ENCODE data around the gene TRIM37. TPM values are rescaled to one million over a fixed set of nuclear protein-coding genes. Genes with fewer than 3 reads are reported as not detected.

Gene TRIM37, protein sequence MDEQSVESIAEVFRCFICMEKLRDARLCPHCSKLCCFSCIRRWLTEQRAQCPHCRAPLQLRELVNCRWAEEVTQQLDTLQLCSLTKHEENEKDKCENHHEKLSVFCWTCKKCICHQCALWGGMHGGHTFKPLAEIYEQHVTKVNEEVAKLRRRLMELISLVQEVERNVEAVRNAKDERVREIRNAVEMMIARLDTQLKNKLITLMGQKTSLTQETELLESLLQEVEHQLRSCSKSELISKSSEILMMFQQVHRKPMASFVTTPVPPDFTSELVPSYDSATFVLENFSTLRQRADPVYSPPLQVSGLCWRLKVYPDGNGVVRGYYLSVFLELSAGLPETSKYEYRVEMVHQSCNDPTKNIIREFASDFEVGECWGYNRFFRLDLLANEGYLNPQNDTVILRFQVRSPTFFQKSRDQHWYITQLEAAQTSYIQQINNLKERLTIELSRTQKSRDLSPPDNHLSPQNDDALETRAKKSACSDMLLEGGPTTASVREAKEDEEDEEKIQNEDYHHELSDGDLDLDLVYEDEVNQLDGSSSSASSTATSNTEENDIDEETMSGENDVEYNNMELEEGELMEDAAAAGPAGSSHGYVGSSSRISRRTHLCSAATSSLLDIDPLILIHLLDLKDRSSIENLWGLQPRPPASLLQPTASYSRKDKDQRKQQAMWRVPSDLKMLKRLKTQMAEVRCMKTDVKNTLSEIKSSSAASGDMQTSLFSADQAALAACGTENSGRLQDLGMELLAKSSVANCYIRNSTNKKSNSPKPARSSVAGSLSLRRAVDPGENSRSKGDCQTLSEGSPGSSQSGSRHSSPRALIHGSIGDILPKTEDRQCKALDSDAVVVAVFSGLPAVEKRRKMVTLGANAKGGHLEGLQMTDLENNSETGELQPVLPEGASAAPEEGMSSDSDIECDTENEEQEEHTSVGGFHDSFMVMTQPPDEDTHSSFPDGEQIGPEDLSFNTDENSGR
- 27.9 TPM for total RNA-seq
- polyA plus RNA-seq, result 10 to 100 TPM in 2 of 4 donors, 1 to 10 TPM in 2; 8.5 to 11.6 (median 10.6) TPM

DNA sequence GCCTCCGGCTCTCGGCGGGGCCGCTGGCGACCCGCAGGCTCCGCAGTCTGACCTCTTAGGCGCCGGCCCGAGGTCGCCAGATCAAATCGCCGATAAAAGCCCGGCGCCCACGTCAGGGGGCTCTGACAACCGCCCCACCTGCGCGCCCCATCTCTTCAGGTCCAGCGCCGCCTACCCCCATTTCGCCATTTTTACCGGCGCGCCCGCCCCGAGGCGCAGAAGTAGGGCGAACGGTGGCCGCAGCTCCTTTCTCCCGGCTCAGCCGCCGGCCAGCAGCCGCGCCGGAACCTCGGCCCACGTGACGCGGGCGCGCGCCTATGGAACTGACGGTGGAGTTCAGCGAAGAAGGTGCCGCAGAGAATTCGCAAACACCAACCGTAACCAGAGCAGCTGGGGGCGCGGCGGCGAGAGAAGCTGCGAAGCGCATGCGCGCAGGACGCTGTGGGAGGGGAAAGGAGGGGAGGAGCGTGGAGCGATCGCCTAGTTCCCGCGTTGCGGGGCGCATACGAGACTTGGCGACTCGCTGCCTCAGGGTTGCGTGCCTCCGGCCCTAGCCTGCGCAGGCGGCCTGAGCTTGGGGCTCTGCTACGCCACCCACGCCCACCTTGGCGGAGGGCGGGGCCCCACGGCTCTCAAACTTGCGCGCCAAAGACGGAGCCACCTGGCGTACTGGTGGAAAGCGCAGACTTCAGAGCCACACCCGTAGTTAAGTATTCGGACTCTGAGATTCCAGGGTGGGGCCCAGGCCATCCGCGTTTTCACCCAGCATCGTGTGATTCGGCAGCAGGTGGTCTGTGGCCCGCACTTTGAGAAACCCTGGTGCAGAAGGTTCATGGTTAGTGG is at the start of gene TRIM37:
Gene TRIM37, minus strand, starts transcription at position 418 of the 843 bp plus-strand sequence. CDS start 419 bp downstream, outside the sequence.
- DNase-seq (peak; percentile 98 to 100 (median 99)), ATAC-seq (ENCODE audit: low read depth in 2 of 2) (peak; percentile 95)
- peak within 1 kb of the TSS; percentile 98 for H3K4me3 ChIP-seq (ENCODE audit: low read depth, low read length)
- H3K4me1 Mint-ChIP-seq, result peaks cover 29 to 63% (median 45%) of the 10 kb centered on the region in 4 donors
- H3K4me3 Mint-ChIP-seq, result peak within 1 kb of the TSS; percentile 92 to 95 (median 94)
- no peaks in the 10 kb centered on the region for H3K27me3 ChIP-seq (ENCODE audit: control insufficient read depth, insufficient read depth, low read length)
- H3K9me3 Mint-ChIP-seq, result peaks cover 0 to 1% (median 0%) of the 10 kb centered on the region in 7 donors
- no peaks in the 10 kb centered on the region for H3K27me3 Mint-ChIP-seq
- H3K36me3 Mint-ChIP-seq, result peaks cover 5% of the 10 kb centered on the region
- peaks cover 5% of the 10 kb centered on the region for H3K36me3 ChIP-seq (ENCODE audit: control insufficient read depth, insufficient read depth, low read length)
- H3K9me3 ChIP-seq (ENCODE audit: control insufficient read depth in 2 of 2, low read length in 2 of 2), result no peaks in the 10 kb centered on the region
- peaks cover 31% of the 10 kb centered on the region for H3K4me1 ChIP-seq (ENCODE audit: control insufficient read depth, insufficient read depth, low read length, poor library complexity, severe bottlenecking)
- H3K27ac Mint-ChIP-seq, result peak within 1 kb of the TSS; percentile 93 to 96 (median 96)
- H3K27ac ChIP-seq (ENCODE audit: insufficient read depth, low read length, poor library complexity, severe bottlenecking), result peak within 1 kb of the TSS; percentile 94

DNA sequence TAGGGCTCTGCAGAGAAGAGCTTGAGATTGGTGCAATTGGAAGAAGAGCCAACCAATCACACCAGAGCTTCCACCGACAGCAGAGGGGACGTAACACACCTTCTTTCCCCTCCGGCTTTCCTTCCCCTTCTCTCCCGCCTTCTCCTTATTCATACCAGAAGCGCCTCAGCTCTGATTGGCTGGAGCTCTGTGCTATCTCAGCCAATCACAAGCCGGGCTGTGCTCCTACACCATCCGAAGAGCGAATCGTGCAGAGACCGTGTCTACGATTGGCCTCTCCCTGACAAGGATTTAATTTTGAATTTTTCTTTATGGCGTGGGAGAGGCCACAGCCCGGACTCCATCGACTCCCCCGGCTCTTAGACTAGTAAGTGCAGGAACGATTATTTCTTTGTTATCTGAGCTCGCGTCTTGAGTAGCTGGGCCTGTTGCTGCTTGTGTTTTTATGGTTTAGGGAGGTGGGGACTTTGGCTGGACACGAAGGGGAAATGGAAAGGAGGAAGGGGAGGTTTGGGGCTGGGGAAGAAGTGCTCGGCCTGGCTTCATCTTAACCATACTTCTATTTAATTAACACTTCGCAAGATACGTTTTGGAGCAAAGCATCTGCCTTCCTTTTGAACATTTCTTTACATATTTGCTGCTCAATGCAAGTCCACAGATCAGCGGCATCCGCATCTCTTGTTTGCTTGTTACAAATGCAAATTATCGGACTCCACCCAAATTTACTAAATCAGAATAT is 48.9 kb upstream of the TRIM37 start, which contains the start of gene PRR11:
Gene PRR11, plus strand, starts transcription at position 308 of the 739 bp plus-strand sequence. CDS start 14,007 bp downstream, outside the sequence.
- Mint-ChIP-seq H3K4me1 (peaks cover 20 to 58% (median 42%) of the 10 kb centered on the region in 4 donors), H3K27me3 (no peaks in the 10 kb centered on the region), H3K27ac (no peak within 1 kb of the TSS), H3K9me3 (no peaks in the 10 kb centered on the region), H3K4me3 (peak within 1 kb of the TSS in 1 of 4 donors; percentile 31), H3K36me3 (no peaks in the 10 kb centered on the region)
- Histone ChIP-seq H3K27me3 (ENCODE audit: control insufficient read depth, insufficient read depth, low read length) (no peaks in the 10 kb centered on the region), H3K4me3 (ENCODE audit: low read depth, low read length) (peak within 1 kb of the TSS; percentile 88), H3K4me1 (ENCODE audit: control insufficient read depth, insufficient read depth, low read length, poor library complexity, severe bottlenecking) (peaks cover 54% of the 10 kb centered on the region), H3K27ac (ENCODE audit: insufficient read depth, low read length, poor library complexity, severe bottlenecking) (peak within 1 kb of the TSS; percentile 79), H3K36me3 (ENCODE audit: control insufficient read depth, insufficient read depth, low read length) (no peaks in the 10 kb centered on the region), H3K9me3 (ENCODE audit: control insufficient read depth in 2 of 2, low read length in 2 of 2) (no peaks in the 10 kb centered on the region)
- peak; percentile 94 to 100 (median 98) for DNase-seq
- peak; percentile 87 to 88 for ATAC-seq (ENCODE audit: low read depth in 2 of 2)

DNA sequence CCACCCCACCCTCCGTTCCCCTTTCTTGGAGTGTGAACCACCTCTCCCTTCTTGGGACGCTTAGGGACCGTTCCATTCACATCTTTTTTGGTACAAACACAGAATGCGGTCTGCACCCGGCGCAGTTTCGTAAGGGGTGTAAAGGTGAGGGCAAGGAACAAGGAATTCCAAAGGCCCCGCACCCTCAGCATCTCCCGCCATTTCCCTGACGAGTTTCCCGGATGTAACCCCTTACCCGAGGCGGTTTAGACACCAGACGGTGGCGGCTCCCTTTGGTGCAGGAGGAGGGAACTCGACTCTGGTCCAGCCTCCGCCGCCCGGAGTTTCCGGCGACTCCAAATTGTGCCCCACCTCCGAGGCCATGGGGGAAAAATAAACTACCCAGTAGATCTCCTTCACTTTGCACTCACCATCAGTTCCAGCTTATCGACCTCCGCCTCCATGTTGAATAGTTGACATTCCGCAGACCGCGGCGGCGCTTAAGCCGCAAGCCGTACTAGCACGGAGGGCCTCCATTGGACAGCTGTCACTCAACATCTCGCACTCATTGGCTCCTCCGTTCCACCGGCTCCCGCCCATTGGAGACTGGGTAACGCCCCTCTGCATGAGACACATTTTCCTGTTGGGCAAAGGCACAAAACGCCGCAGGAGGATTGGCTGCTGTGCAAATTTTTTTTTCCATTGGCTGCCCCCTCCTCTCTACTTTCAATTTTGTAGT is 48.2 kb upstream of the TRIM37 start, which contains the start of gene SKA2:
Gene SKA2, minus strand, starts transcription at position 466 of the 718 bp plus-strand sequence. Its CDS starts 23 bp downstream, at position 443.
- Mint-ChIP-seq H3K27ac (no peak within 1 kb of the TSS), H3K36me3 (no peaks in the 10 kb centered on the region), H3K27me3 (no peaks in the 10 kb centered on the region), H3K9me3 (no peaks in the 10 kb centered on the region), H3K4me3 (no peak within 1 kb of the TSS), H3K4me1 (peaks cover 20 to 56% (median 43%) of the 10 kb centered on the region in 4 donors)
- Histone ChIP-seq H3K36me3 (ENCODE audit: control insufficient read depth, insufficient read depth, low read length) (no peaks in the 10 kb centered on the region), H3K4me1 (ENCODE audit: control insufficient read depth, insufficient read depth, low read length, poor library complexity, severe bottlenecking) (peaks cover 52% of the 10 kb centered on the region), H3K9me3 (ENCODE audit: control insufficient read depth in 2 of 2, low read length in 2 of 2) (no peaks in the 10 kb centered on the region), H3K27ac (ENCODE audit: insufficient read depth, low read length, poor library complexity, severe bottlenecking) (peak within 1 kb of the TSS; percentile 79), H3K27me3 (ENCODE audit: control insufficient read depth, insufficient read depth, low read length) (no peaks in the 10 kb centered on the region), H3K4me3 (ENCODE audit: low read depth, low read length) (peak within 1 kb of the TSS; percentile 88)
- peak in 1 of 3 donors; percentile 95 for DNase-seq
- peak; percentile 84 to 85 for ATAC-seq (ENCODE audit: low read depth in 2 of 2)

DNA sequence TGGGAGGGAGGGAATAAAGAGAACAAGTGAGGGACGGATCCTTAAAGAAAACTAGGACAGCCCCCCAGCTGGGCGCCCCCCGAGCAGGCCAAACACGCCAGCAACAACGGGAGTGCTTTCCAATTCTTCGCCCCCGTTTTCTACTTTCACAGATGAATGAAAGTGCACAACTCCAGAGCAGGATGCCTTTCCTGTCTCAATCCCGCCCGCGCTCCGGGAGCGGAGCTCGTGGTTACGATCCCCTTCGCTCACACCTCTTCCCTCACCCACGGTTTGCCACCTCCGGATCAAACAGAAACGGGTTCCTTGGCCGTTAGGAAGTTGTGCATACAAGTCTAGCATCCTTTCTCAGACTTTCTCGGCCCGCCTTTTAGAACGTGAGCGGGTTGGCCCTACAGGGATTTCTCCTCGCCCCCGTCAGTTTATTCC is 47.6 kb upstream of the TRIM37 start:
- peak overlapping the region; percentile 79 for H3K27ac ChIP-seq (ENCODE audit: insufficient read depth, low read length, poor library complexity, severe bottlenecking)
- DNase-seq, result peak; percentile 19 to 62 (median 34)
- no peaks in the 10 kb centered on the region for H3K27me3 ChIP-seq (ENCODE audit: control insufficient read depth, insufficient read depth, low read length)
- Mint-ChIP-seq H3K4me3 (no peak overlapping the region), H3K36me3 (no peaks in the 10 kb centered on the region), H3K9me3 (no peaks in the 10 kb centered on the region), H3K4me1 (peaks cover 15 to 57% (median 45%) of the 10 kb centered on the region in 4 donors), H3K27me3 (no peaks in the 10 kb centered on the region), H3K27ac (no peak overlapping the region)
- peak overlapping the region; percentile 88 for H3K4me3 ChIP-seq (ENCODE audit: low read depth, low read length)
- ATAC-seq (ENCODE audit: low read depth in 2 of 2), result no peak
- no peaks in the 10 kb centered on the region for H3K9me3 ChIP-seq (ENCODE audit: control insufficient read depth in 2 of 2, low read length in 2 of 2)
- H3K4me1 ChIP-seq (ENCODE audit: control insufficient read depth, insufficient read depth, low read length, poor library complexity, severe bottlenecking), result peaks cover 55% of the 10 kb centered on the region
- H3K36me3 ChIP-seq (ENCODE audit: control insufficient read depth, insufficient read depth, low read length), result no peaks in the 10 kb centered on the region

DNA sequence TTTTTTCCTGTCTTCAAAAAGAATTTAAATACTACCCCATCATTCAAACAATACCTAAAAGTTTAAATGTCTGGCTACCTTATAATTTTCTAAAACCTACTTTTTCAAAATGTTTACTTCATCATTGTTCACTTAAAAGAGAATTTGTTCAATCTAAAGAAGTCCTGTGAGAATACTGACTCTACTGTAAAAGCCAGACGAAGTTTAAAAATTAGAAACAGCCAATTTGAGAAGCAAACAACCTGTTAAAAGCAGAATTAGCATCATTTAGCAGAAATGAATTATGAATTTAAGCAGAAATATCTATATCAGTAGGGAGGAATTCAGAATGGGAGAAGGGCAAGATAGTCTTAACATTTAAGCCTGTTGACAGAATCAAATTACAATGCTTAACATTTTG is 46.2 kb upstream of the TRIM37 start:
- Mint-ChIP-seq H3K4me3 (no peak overlapping the region), H3K9me3 (no peaks in the 10 kb centered on the region), H3K27ac (peak overlapping the region in 1 of 3 donors; percentile 69), H3K36me3 (no peaks in the 10 kb centered on the region), H3K4me1 (peaks cover 15 to 54% (median 44%) of the 10 kb centered on the region in 4 donors), H3K27me3 (no peaks in the 10 kb centered on the region)
- peaks cover 60% of the 10 kb centered on the region for H3K4me1 ChIP-seq (ENCODE audit: control insufficient read depth, insufficient read depth, low read length, poor library complexity, severe bottlenecking)
- no peak for ATAC-seq (ENCODE audit: low read depth in 2 of 2)
- H3K9me3 ChIP-seq (ENCODE audit: control insufficient read depth in 2 of 2, low read length in 2 of 2), result no peaks in the 10 kb centered on the region
- H3K36me3 ChIP-seq (ENCODE audit: control insufficient read depth, insufficient read depth, low read length), result no peaks in the 10 kb centered on the region
- H3K4me3 ChIP-seq (ENCODE audit: low read depth, low read length), result peak overlapping the region; percentile 88
- H3K27me3 ChIP-seq (ENCODE audit: control insufficient read depth, insufficient read depth, low read length), result no peaks in the 10 kb centered on the region
- H3K27ac ChIP-seq (ENCODE audit: insufficient read depth, low read length, poor library complexity, severe bottlenecking), result peak overlapping the region; percentile 5
- no peak for DNase-seq

DNA sequence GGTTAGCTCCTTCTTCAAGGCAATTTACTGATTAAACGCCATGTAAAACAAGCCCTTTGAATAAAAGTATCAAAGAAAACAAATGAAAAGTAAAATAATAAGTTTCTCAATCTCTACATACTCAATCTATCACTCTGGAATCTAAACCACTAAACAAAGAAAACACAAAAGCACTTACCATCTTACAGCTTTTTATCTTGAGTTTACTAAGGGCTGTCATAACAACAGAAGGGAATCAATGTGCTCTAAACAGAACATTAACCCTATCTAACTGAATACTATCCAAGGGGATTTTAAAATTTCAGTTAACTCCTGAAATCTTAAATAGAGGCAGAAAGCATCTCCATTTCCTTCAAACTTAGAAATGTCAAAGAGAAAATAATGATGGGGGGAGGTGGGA is 44.9 kb upstream of the TRIM37 start:
- ATAC-seq (ENCODE audit: low read depth in 2 of 2) (no peak), DNase-seq (no peak)
- no peaks in the 10 kb centered on the region for H3K9me3 Mint-ChIP-seq
- no peaks in the 10 kb centered on the region for H3K36me3 ChIP-seq (ENCODE audit: control insufficient read depth, insufficient read depth, low read length)
- peaks cover 57% of the 10 kb centered on the region for H3K4me1 ChIP-seq (ENCODE audit: control insufficient read depth, insufficient read depth, low read length, poor library complexity, severe bottlenecking)
- H3K27ac ChIP-seq (ENCODE audit: insufficient read depth, low read length, poor library complexity, severe bottlenecking), result peak overlapping the region; percentile 65
- H3K4me3 Mint-ChIP-seq, result peak overlapping the region; percentile 34 to 85 (median 68)
- H3K4me1 Mint-ChIP-seq, result peaks cover 20 to 55% (median 47%) of the 10 kb centered on the region in 4 donors
- H3K27me3 ChIP-seq (ENCODE audit: control insufficient read depth, insufficient read depth, low read length), result no peaks in the 10 kb centered on the region
- peak overlapping the region; percentile 15 to 83 (median 69) for H3K27ac Mint-ChIP-seq
- H3K9me3 ChIP-seq (ENCODE audit: control insufficient read depth in 2 of 2, low read length in 2 of 2), result no peaks in the 10 kb centered on the region
- peak overlapping the region; percentile 88 for H3K4me3 ChIP-seq (ENCODE audit: low read depth, low read length)
- H3K36me3 Mint-ChIP-seq, result no peaks in the 10 kb centered on the region
- H3K27me3 Mint-ChIP-seq, result no peaks in the 10 kb centered on the region

All from CD4-positive, CD25-positive, alpha-beta regulatory T cell (primary cell).